Activated effector memory CD4-positive, alpha-beta T cell treated with Interleukin-2 at 50 U/mL for 16 hours (primary cell): ENCODE data around the gene GCN1.
A peak's percentile ranks its signal among the peaks of the same experiment; 100 is the strongest.

Experiments
- DNase-seq: peaks from one replicate; pipeline ENCODE4 v3.0.0-alpha.2; 2020

GCN1 gene

DNA sequence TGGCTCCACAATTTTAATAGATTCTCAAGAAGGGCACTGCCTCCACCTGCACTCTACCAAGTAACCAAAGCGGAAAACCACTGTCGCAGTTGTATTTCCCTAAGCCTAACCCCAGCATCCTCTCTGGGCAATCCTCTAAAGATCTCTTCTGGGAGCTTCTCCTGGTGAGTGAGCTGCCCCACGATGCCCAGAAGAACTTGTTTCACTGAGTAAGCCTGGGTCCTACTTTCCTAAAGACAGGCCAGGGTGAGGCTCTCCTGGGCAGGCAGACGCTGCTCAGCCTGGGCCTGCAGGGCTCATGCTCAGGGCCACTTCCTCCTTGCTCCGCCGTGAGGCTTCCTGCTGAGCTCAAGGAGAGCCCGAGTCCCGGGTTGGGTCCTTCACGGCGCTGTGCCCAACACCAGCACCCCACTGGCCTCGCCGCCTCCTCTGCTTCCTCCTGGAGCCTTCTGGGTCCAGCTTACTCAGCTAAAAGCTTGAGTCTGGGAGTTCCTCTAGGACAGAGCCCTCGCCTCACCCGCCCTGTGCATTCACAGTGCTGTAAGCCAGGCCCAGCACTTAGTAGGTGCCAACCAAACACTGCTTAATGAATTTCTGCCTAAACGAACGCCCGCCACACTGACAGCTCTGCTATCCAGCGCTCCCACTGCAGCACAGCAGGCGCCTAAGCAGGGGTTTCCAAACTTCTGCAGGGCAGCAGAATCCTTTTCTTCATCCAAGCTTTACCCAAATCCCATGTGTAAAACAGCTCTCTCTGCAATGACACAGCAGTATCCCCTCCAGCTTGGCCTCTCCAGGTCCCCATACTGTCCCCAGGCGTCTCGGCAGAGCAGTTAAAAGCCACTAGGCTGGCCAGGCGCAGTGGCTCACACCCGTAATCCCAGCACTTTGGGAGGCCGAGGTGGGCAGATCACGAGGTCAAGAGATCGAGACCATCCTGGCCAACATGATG lies 83.7 kb downstream of the GCN1 start:
- DNase-seq = peak; percentile 34

GRCh38 chr12:120109570-120110267 lies 84.8 kb downstream of the GCN1 start:
- DNase-seq = no peak

- no peak for DNase-seq
Observed at GRCh38 chr12:120106151-120106550, 88.4 kb downstream of the GCN1 start.

- no peak for DNase-seq
Observed at GRCh38 chr12:120103371-120103770, 91.1 kb downstream of the GCN1 start.

DNA sequence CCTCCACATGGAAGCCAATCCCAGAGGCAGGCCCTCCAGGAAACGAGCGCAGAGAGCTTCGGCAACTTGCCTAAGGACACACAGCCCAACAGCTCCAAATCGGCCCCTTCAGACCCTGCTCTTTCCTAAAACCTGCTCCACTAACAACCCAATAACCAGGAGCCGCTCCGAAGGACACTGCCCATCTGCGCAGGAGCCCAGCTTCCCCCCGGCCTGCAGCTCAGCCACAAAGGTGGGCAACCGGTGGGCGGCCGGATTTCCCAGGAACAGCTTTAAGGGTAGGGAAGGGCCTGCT lies 91.5 kb downstream of the GCN1 start:
- no peak for DNase-seq

- no peak for DNase-seq
Observed at GRCh38 chr12:120102189-120103043, 92.1 kb downstream of the GCN1 start.

GRCh38 chr12:120101617-120102016 lies 92.9 kb downstream of the GCN1 start:
- DNase-seq = no peak

- DNase-seq = no peak
Observed at GRCh38 chr12:120101182-120101581, 93.3 kb downstream of the GCN1 start.

DNA sequence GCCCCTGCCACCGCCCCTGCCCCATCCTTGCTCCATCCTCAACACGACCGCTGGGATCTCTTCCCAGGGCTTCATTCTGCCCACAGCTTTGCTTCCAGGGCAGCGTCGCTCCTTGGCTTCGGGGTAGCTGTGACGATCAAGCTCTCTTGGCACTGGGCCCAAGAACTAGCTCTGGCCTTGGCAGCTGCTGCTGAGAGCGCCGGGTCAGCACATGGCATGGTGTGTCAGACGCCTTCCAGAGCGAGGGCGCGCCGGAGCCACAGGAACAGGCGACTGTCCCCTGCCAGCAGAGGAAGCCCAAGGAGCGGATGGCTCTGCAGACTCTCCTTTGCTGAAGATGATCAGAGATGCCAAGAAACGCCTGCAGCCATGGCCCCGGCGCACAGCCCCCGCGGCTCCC lies 93.9 kb downstream of the GCN1 start:
- DNase-seq = no peak

- no peak for DNase-seq
Observed at GRCh38 chr12:120099738-120100137, 94.8 kb downstream of the GCN1 start.

- DNase-seq = no peak
Observed at GRCh38 chr12:120098756-120099470, 95.6 kb downstream of the GCN1 start.

DNA sequence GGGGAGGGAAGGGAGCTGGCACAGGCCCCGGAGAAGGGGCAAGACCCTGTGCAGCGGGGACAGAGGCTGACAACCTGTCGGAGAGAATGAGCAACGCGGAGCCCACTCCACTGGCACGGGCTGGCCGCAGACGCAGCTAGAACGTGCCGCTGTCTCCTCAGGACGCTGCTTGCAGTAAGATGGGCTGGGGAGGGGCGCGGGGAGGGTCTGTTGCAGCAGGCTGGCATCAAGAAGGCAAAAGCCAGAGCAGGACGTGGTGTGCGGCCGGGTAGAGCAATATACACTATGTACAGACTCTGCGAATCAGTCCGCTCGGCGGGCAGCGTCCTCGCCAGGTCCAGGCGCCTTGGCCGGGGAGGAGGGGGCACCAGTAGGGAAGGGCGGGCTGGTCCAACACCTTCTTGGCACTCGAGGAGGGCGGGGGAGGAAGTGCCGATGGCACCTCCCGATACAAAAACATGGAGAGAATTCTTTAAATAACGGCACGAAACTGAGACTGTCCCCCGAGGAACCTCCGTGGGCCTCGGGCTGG lies 97.8 kb downstream of the GCN1 start:
- DNase-seq = no peak

DNA sequence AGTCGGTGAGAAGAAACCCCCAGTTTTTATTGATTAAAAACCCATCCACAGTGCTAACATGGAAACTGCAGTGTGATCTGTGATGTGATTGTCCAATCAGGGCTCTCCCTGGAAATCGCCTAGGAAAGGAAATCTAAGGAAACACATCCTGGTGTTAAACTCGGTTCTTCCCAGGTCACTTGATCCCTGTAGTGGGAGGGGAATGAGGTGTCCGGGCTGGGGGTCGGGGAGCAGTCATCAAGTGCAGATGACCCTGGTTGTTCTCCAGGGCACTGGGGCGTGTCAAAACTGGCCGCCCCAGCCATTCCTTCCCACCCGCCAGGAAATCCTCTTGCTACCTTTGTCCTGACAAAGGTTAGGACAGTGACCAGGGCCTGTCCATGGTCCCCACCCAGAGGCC lies 98.8 kb downstream of the GCN1 start:
- DNase-seq = no peak

GRCh38 chr12:120095331-120095730 lies 99.2 kb downstream of the GCN1 start:
- no peak for DNase-seq

DNA sequence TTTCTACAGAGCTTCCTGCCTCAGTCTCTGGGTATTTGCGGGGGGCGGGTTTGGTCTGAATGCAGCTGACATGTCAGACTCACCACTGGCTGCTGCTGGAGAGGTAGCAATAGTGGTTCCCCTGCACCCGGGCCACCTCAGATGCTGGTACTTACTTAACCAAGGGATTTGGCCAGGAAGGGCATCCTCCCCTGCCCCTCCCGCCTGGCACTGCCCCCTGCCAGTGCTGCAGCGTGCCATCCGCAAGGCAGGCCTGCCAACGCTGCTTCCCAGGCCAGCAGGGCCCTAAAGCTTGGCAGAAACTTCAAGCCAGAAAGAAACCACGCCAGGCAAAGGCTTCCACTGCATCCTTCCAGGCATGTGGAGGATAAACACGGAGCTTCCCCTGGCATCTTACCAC lies 100.0 kb downstream of the GCN1 start:
- DNase-seq = no peak

GRCh38 chr12:120093592-120094355 lies 100.7 kb downstream of the GCN1 start:
- DNase-seq = no peak

GRCh38 chr12:120093336-120093591 lies 101.3 kb downstream of the GCN1 start:
- DNase-seq = no peak

DNA sequence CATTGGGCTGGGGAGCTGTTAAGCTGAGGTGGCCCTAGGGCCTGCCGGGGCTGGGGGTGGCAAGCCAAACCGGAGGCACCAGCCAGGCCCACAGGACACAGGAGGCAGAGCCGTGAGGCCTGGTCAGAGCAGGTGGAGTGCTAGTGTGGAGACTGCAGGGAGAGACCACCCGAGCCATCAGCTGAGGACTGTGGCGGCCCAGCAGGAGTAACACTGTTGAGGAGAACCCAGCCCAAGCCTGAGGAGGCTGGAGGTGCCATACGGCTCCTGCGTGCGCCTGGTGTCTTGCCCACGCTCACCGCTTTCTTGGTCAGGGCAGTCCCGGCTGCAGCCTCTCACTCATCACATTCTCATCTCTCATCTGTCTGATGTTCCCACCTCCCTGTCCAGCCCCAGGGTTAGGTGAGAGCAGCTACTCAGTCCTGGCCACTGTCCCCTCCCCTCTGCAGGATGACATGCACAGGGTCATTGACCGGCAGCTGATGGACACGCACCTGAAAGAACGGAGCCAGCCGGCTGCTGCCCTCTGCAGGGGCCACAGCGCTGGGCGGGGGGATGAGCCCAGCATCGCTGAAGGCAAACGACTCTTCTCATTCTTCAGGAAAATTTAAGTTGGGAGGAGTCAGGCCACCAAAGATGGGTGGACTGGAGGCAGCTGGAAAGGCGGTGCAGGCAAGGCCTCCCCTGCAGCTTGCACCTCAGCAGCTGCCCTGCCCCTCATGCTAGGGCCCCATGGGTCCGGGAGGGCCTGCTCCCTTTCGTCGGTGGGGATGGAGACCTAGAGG lies 101.8 kb downstream of the GCN1 start:
- DNase-seq = no peak

- DNase-seq = no peak
Observed at GRCh38 chr12:120091371-120092090, 103.0 kb downstream of the GCN1 start.

- DNase-seq = no peak
Observed at GRCh38 chr12:120090626-120091295, 103.8 kb downstream of the GCN1 start.
